ENCODE measurements around the gene PKNOX2.
A peak's percentile ranks its signal among the peaks of the same experiment; 100 is the strongest.

PKNOX2 gene

GRCh38 chr11:125141178-125141577 lies 23.4 kb upstream of the PKNOX2 start:
- DNase-seq (ENCODE audit: insufficient read length, low spot score) = no peak
- TF ChIP-seq CTCF (IDR thresholded peaks at IDR 0.05; ENCODE audit: insufficient read depth, missing control alignments) = no peak
- no peak for FAIRE-seq

- FAIRE-seq = no peak
- DNase-seq (ENCODE audit: insufficient read length, low spot score) = no peak
- peak; percentile 82 for TF ChIP-seq CTCF (IDR thresholded peaks at IDR 0.05; ENCODE audit: insufficient read depth, missing control alignments)
These were observed 22.6 kb upstream of the PKNOX2 start for GRCh38 chr11:125141686-125142535.

GRCh38 chr11:125146232-125146631 lies 18.3 kb upstream of the PKNOX2 start:
- no peak for FAIRE-seq
- no peak for DNase-seq (ENCODE audit: insufficient read length, low spot score)
- TF ChIP-seq CTCF (IDR thresholded peaks at IDR 0.05; ENCODE audit: insufficient read depth, missing control alignments) = no peak

- FAIRE-seq = no peak
- DNase-seq (ENCODE audit: insufficient read length, low spot score) = no peak
- TF ChIP-seq CTCF (IDR thresholded peaks at IDR 0.05; ENCODE audit: insufficient read depth, missing control alignments) = no peak
These were observed 17.3 kb upstream of the PKNOX2 start for GRCh38 chr11:125147280-125147679.

GRCh38 chr11:125148011-125148410 lies 16.5 kb upstream of the PKNOX2 start:
- FAIRE-seq (no peak), DNase-seq (ENCODE audit: insufficient read length, low spot score) (no peak)
- TF ChIP-seq CTCF (IDR thresholded peaks at IDR 0.05; ENCODE audit: insufficient read depth, missing control alignments) = no peak

- no peak for TF ChIP-seq CTCF (IDR thresholded peaks at IDR 0.05; ENCODE audit: insufficient read depth, missing control alignments)
- no peak for DNase-seq (ENCODE audit: insufficient read length, low spot score)
- FAIRE-seq = no peak
These were observed 15.8 kb upstream of the PKNOX2 start for GRCh38 chr11:125148743-125149142.

GRCh38 chr11:125153837-125154236 lies 10.7 kb upstream of the PKNOX2 start:
- TF ChIP-seq CTCF (IDR thresholded peaks at IDR 0.05; ENCODE audit: insufficient read depth, missing control alignments) = no peak
- DNase-seq (ENCODE audit: insufficient read length, low spot score) (no peak), FAIRE-seq (no peak)

Data from D721Med (cell line).